HepG2 (cell line): ENCODE results near the gene ARL15. TPM values are rescaled to one million over a fixed set of nuclear protein-coding genes. Genes with fewer than 3 reads are reported as not detected.

ENCODE experiments used
- CHD2 ChIP-seq: IDR thresholded peaks from 2 replicates; pipeline ENCODE4 v1.6.1; 2011; ENCODE audit warnings: low read depth, low read length, improper control_type of control experiment
- FOXA1 ChIP-seq, 2 experiments: fragments of 450-650 bp in 1 of 2; sonication (generic) in 1 of 2; formaldehyde crosslinking in 1 of 2; IDR thresholded peaks; 2 replicates each; pipeline versions ENCODE4 v1.4.0 to v1.6.1; 2016 to 2020; ENCODE audit warnings: missing genetic modification reagents in 1 of 2
- FOXK2 ChIP-seq: fragments of 450-650 bp; IDR thresholded peaks from 2 replicates; pipeline ENCODE4 v1.6.1; 2016
- HIVEP1 ChIP-seq: sonication (generic); formaldehyde crosslinking; IDR thresholded peaks from 2 replicates; pipeline ENCODE4 v1.4.0; 2020; ENCODE audit warnings: mild to moderate bottlenecking, missing genetic modification reagents
- HMG20A ChIP-seq: IDR thresholded peaks from 2 replicates; pipeline ENCODE4 v1.6.1; 2016; ENCODE audit warnings: borderline replicate concordance
- IRF2 ChIP-seq: IDR thresholded peaks from 2 replicates; pipeline ENCODE4 v1.6.1; 2018; ENCODE audit warnings: missing genetic modification reagents, missing compliant biosample characterization
- KAT8 ChIP-seq: IDR thresholded peaks from 2 replicates; pipeline ENCODE4 v1.6.1; 2016; ENCODE audit warnings: missing genetic modification reagents, missing compliant biosample characterization
- MAFF ChIP-seq: IDR thresholded peaks from 2 replicates; pipeline ENCODE4 v1.6.1; 2011; ENCODE audit warnings: low read depth, low read length, improper control_type of control experiment
- NCOA2 ChIP-seq: sonication (generic); formaldehyde crosslinking; IDR thresholded peaks from 2 replicates; pipeline ENCODE4 v1.8.0; 2022; ENCODE audit warnings: inconsistent platforms
- NFRKB ChIP-seq: fragments of 450-650 bp; IDR thresholded peaks from 2 replicates; pipeline ENCODE4 v1.6.1; 2017
- NR2F1 ChIP-seq, 2 experiments: fragments of 450-650 bp in 1 of 2; formaldehyde crosslinking in 1 of 2; IDR thresholded peaks; 2 replicates each; pipeline versions ENCODE4 v1.5.0 to v1.6.1; 2016 to 2020; ENCODE audit warnings: mild to moderate bottlenecking in 1 of 2, missing compliant biosample characterization in 1 of 2, missing genetic modification reagents in 1 of 2, moderate library complexity in 1 of 2
- NR2F2 ChIP-seq: IDR thresholded peaks from 2 replicates; pipeline ENCODE4 v1.6.1; 2012; ENCODE audit warnings: low read depth, inconsistent platforms, borderline replicate concordance
- SOX6 ChIP-seq, 2 experiments: fragments of 450-650 bp in 1 of 2; sonication (generic) in 1 of 2; formaldehyde crosslinking in 1 of 2; IDR thresholded peaks; 2 replicates each; pipeline versions ENCODE4 v1.4.0 to v1.6.1; 2017 to 2020; ENCODE audit warnings: antibody characterized with exemption in 1 of 2, mild to moderate bottlenecking in 1 of 2, missing genetic modification reagents in 1 of 2
- ZNF737 ChIP-seq: sonication (generic); formaldehyde crosslinking; IDR thresholded peaks from 2 replicates; pipeline ENCODE4 v1.5.0; 2020; ENCODE audit warnings: missing genetic modification reagents, mild to moderate bottlenecking, borderline replicate concordance
- polyA plus RNA-seq, 8 experiments: library from polyadenylated mRNA; depleted of rRNA in 3 of 8; stranded (reverse) in 7 of 8; unstranded in 1 of 8; fragments of >200 nt; fragmentation: Illumina TruSeq in 4 of 8; extraction: Trizol in 4 of 8; gene quantifications; 2 replicates each; pipeline versions ENCODE4 v1.2.1 to v1.2.3, GENCODE V29; 2011 to 2016; ENCODE audit warnings: low read depth in 4 of 8, missing spikeins in 1 of 8, mixed read lengths in 1 of 8; ENCODE audit not compliant: insufficient read depth in 1 of 8
- total RNA-seq, 5 experiments: library from RNA; depleted of rRNA; stranded (reverse); fragments of >200 nt; fragmentation: Illumina TruSeq; extraction: Trizol; gene quantifications; 2 replicates each; pipeline ENCODE4 v1.2.3, GENCODE V29; 2016; ENCODE audit warnings: low read depth in 1 of 5
- TF ChIP-seq, protein P1 (sequence below): sonication (generic); formaldehyde crosslinking; IDR thresholded peaks from 2 replicates; pipeline ENCODE4 v1.5.0; 2020; ENCODE audit warnings: mild to moderate bottlenecking, missing genetic modification reagents, borderline replicate concordance
- TF ChIP-seq, protein P2 (sequence below): sonication (generic); formaldehyde crosslinking; IDR thresholded peaks from 2 replicates; pipeline ENCODE4 v1.4.0; 2020; ENCODE audit warnings: mild to moderate bottlenecking, missing genetic modification reagents
- TF ChIP-seq, protein P3 (sequence below), 2 experiments: IDR thresholded peaks; 2 replicates each; pipeline ENCODE4 v1.6.1; 2011 to 2012; ENCODE audit warnings: low read length in 2 of 2, borderline replicate concordance in 1 of 2, low read depth in 1 of 2, mild to moderate bottlenecking in 1 of 2, moderate library complexity in 1 of 2
- TF ChIP-seq, protein P4 (sequence below): sonication (generic); formaldehyde crosslinking; IDR thresholded peaks from 2 replicates; pipeline ENCODE4 v1.4.0; 2020; ENCODE audit warnings: missing genetic modification reagents

The ARL15 gene
- total and polyA plus RNA-seq, 2 of the 13 experiments (the other 11 are each of a cell fraction or from before 2014, with no cell fraction given): 2.5 to 7.7 TPM

DNA sequence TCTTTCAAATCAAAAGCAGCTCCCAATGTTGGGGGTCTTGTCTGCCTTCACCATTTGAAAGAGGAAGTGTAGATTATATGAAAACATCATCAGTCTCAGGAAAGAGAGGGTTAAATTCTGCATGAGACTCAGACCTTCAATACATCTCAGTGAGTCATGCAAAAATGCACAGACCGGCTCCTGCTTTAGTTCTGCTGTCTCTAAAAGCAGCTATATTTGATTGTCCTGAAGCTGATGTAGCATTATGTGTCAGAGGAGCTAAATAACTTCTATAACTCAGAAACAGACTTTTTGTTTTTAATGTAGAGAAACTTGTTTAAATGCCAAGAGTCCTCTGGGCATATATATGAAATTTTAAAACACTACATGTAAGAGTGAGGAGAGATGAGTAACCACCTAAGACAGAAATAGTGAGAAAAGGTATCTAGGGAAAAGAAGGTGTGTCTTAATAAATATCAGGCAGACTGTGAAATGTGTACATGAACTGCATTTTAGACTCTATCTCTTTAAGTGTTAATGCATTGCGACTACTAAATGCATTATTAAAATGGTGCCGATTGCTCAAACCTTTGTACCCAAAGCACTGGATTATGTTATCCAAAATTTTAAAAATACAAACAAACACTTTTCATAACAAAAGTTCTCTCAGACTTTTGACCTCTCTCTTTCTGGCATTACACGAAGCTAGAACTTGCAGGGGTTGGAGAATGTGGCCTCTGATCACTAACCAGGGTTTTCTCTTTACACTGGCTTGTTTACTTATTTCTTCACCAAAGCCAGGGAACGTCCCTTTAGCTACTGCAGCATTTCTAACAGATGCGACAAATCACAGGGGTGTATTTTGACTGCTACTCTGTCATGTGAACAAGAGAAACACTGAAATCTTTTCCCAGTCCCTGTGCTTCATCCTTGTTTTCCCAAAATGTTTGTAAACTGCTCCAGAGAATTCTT lies 302.3 kb downstream of the ARL15 start (continued):
- TF ChIP-seq, protein P1, sequence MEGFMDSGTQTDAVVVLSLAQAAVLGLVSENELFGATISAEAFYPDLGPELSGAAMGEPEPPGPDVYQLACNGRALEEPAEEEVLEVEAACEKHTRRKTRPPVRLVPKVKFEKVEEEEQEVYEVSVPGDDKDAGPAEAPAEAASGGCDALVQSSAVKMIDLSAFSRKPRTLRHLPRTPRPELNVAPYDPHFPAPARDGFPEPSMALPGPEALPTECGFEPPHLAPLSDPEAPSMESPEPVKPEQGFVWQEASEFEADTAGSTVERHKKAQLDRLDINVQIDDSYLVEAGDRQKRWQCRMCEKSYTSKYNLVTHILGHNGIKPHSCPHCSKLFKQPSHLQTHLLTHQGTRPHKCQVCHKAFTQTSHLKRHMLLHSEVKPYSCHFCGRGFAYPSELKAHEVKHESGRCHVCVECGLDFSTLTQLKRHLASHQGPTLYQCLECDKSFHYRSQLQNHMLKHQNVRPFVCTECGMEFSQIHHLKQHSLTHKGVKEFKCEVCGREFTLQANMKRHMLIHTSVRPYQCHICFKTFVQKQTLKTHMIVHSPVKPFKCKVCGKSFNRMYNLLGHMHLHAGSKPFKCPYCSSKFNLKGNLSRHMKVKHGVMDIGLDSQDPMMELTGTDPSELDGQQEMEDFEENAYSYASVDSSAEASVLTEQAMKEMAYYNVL: 0 out of 2 replicates have a peak, but pooled peaks have one; percentile 26
- TF ChIP-seq NR2F1 (CRISPR knock-in tag; IDR thresholded peaks at IDR 0.05): peak in 1 of 2 experiments; percentile 59; a peak in 1 of 4 replicates
- peak; percentile 67; the same call in 1 of the 2 replicates for TF ChIP-seq FOXK2
- TF ChIP-seq NCOA2 (CRISPR knock-in tag): peak; percentile 55; the same call in 1 of the 2 replicates
- TF ChIP-seq, protein P2, sequence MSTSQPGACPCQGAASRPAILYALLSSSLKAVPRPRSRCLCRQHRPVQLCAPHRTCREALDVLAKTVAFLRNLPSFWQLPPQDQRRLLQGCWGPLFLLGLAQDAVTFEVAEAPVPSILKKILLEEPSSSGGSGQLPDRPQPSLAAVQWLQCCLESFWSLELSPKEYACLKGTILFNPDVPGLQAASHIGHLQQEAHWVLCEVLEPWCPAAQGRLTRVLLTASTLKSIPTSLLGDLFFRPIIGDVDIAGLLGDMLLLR: no peak
- TF ChIP-seq, protein P3, sequence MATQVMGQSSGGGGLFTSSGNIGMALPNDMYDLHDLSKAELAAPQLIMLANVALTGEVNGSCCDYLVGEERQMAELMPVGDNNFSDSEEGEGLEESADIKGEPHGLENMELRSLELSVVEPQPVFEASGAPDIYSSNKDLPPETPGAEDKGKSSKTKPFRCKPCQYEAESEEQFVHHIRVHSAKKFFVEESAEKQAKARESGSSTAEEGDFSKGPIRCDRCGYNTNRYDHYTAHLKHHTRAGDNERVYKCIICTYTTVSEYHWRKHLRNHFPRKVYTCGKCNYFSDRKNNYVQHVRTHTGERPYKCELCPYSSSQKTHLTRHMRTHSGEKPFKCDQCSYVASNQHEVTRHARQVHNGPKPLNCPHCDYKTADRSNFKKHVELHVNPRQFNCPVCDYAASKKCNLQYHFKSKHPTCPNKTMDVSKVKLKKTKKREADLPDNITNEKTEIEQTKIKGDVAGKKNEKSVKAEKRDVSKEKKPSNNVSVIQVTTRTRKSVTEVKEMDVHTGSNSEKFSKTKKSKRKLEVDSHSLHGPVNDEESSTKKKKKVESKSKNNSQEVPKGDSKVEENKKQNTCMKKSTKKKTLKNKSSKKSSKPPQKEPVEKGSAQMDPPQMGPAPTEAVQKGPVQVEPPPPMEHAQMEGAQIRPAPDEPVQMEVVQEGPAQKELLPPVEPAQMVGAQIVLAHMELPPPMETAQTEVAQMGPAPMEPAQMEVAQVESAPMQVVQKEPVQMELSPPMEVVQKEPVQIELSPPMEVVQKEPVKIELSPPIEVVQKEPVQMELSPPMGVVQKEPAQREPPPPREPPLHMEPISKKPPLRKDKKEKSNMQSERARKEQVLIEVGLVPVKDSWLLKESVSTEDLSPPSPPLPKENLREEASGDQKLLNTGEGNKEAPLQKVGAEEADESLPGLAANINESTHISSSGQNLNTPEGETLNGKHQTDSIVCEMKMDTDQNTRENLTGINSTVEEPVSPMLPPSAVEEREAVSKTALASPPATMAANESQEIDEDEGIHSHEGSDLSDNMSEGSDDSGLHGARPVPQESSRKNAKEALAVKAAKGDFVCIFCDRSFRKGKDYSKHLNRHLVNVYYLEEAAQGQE (IDR thresholded peaks at IDR 0.05; ENCODE audit: borderline replicate concordance in 1 of 2, low read depth in 1 of 2, low read length in 2 of 2): peak in 1 of 2 experiments; percentile 41; a peak in 1 of 4 replicates
- TF ChIP-seq HIVEP1 (CRISPR knock-in tag): no peak
- TF ChIP-seq CHD2: no peak
- peak; percentile 54; the same call in 1 of the 2 replicates for TF ChIP-seq MAFF
- peak; percentile 73; the same call in 1 of the 2 replicates for TF ChIP-seq NR2F2
- TF ChIP-seq KAT8 (CRISPR knock-in tag): peak; percentile 44; the same call in 1 of the 2 replicates
- no peak for TF ChIP-seq ZNF737
- 0 out of 2 replicates have a peak, but pooled peaks have one; percentile 22 for TF ChIP-seq IRF2 (CRISPR knock-in tag)
- peak; percentile 81 for TF ChIP-seq FOXA1 (IDR thresholded peaks at IDR 0.05)
- TF ChIP-seq FOXA1 (CRISPR knock-in tag; IDR thresholded peaks at IDR 0.05): peak; percentile 95
- peak; percentile 71; the same call in 1 of the 2 replicates for TF ChIP-seq HMG20A (CRISPR knock-in tag)
- TF ChIP-seq, protein P4, sequence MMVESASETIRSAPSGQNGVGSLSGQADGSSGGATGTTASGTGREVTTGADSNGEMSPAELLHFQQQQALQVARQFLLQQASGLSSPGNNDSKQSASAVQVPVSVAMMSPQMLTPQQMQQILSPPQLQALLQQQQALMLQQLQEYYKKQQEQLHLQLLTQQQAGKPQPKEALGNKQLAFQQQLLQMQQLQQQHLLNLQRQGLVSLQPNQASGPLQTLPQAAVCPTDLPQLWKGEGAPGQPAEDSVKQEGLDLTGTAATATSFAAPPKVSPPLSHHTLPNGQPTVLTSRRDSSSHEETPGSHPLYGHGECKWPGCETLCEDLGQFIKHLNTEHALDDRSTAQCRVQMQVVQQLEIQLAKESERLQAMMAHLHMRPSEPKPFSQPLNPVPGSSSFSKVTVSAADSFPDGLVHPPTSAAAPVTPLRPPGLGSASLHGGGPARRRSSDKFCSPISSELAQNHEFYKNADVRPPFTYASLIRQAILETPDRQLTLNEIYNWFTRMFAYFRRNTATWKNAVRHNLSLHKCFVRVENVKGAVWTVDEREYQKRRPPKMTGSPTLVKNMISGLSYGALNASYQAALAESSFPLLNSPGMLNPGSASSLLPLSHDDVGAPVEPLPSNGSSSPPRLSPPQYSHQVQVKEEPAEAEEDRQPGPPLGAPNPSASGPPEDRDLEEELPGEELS (CRISPR knock-in tag): peak; percentile 79
- TF ChIP-seq NFRKB: no peak
- TF ChIP-seq SOX6 (IDR thresholded peaks at IDR 0.05): no peak
- TF ChIP-seq SOX6 (CRISPR knock-in tag; IDR thresholded peaks at IDR 0.05): peak; percentile 91
